ENCODE measurements around the gene SLC39A10. TPM values are rescaled to one million over a fixed set of nuclear protein-coding genes. Genes with fewer than 3 reads are reported as not detected.

The SLC39A10 gene
- total and polyA plus RNA-seq, 2 donors (not counting 1 experiment from before 2014, with no cell fraction given) = 18.6 to 99.3 TPM

DNA sequence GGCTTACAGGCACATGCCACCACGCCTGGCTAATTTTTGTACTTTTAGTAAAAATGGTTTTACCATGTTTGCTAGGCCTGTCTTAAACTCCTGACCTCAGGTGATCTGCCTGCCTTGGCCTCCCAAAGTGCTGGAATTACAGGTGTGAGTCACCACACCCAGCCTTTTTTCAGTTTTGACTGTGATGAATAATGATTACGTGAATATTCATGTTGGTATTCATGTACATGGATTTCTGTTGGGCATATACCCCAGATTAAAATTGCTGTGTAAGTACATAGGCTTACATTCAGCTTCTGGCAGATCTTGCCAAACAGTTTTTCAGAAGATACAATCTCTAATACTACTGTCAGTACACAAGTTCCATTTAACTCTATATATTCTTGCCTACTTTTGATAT, 20.9 kb downstream of the SLC39A10 start:
- H3K9ac ChIP-seq (ENCODE audit: low read length) = no peak overlapping the region
- ChIA-PET POLR2A (no interaction called here), CTCF (interaction anchor here (1.0 to 1.4 kb wide), 2 partner anchors 12 to 180 kb away, joined by 3 read pairs; no protein-coding TSS in a partner anchor)
- intact Hi-C loops (cut with micrococcal nuclease) = no loop called here
- DNase-seq (no peak), ATAC-seq (ENCODE audit: low read depth) (no peak)
- H3K27me3 ChIP-seq (replicated peaks in 1 of 4; ENCODE audit: control extremely low read depth in 1 of 4, control insufficient read depth in 3 of 4, insufficient read depth in 4 of 4, low read length in 3 of 4) = no peaks in the 10 kb centered on the region
- peaks cover 9 to 14% of the 10 kb centered on the region in 2 experiments for H3K36me3 ChIP-seq (replicated peaks in 1 of 2; ENCODE audit: control extremely low read depth in 1 of 2, control insufficient read depth in 1 of 2, extremely low read depth in 1 of 2, insufficient read depth in 2 of 2, low read length in 1 of 2)
- H3K4me3 ChIP-seq (ENCODE audit: control extremely low read depth in 1 of 5, extremely low read depth in 1 of 5, insufficient read depth in 1 of 5, low read depth in 2 of 5, low read length in 4 of 5) = no peak overlapping the region
- TF ChIP-seq EZH2 (IDR thresholded peaks at IDR 0.05; ENCODE audit: borderline replicate concordance, insufficient read depth, low read depth, low read length, poor library complexity, severe bottlenecking) = no peak
- no peak for TF ChIP-seq CTCF (IDR thresholded peaks at IDR 0.05)
- no peak overlapping the region for H3K4me3 Mint-ChIP-seq
- peaks cover 7% of the 10 kb centered on the region for H4K20me1 ChIP-seq (ENCODE audit: control insufficient read depth, insufficient read depth, low read length, poor library complexity, severe bottlenecking)
- H3K4me1 ChIP-seq (ENCODE audit: control insufficient read depth in 2 of 2, insufficient read depth in 2 of 2, low read length in 2 of 2) = no peaks in the 10 kb centered on the region
- H3K27ac ChIP-seq (ENCODE audit: low read length in 2 of 2) = no peak overlapping the region
- H2AFZ ChIP-seq (ENCODE audit: insufficient read depth, low read depth, low read length, poor library complexity, severe bottlenecking) = no peak overlapping the region
- no peaks in the 10 kb centered on the region for H3K27me3 Mint-ChIP-seq
- H3K9me3 ChIP-seq (ENCODE audit: control extremely low read depth in 1 of 3, control insufficient read depth in 2 of 3, insufficient read depth in 1 of 3, low read length in 2 of 3) = no peaks in the 10 kb centered on the region
- H3K79me2 ChIP-seq (ENCODE audit: control insufficient read depth, insufficient read depth, low read length) = peaks cover 53% of the 10 kb centered on the region
- no peak overlapping the region for H3K27ac Mint-ChIP-seq
- 100% methylated on average over 1 of the region's 2 CpGs for WGBS (ENCODE audit: insufficient coverage)
- H3K9me3 Mint-ChIP-seq (ENCODE audit: insufficient read depth) = no peaks in the 10 kb centered on the region
- H3K4me2 ChIP-seq (replicated peaks; ENCODE audit: low read depth, low read length, poor library complexity, severe bottlenecking) = no peak overlapping the region
- H3K4me1 Mint-ChIP-seq = peaks cover 17% of the 10 kb centered on the region

DNA sequence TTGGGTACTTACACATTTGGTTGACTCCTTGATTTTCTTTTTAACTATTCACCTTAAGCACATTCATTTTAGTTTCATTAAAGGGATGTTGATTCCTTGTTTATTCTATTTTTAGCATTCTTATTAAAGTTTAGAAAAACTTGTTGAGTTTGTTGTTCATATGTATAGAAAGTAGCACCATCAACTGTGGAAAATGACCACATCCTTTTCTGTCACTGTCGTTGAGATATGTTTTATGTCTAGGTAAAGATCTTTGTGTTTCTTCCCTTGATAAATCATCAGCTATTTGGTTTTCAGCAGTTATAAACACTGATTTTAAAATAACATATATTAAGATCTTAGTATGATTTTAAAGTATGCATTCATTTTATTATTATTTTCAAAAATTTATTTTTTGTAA, 25.1 kb downstream of the SLC39A10 start:
- no peaks in the 10 kb centered on the region for H3K27me3 Mint-ChIP-seq
- intact Hi-C loops (cut with micrococcal nuclease) = no loop called here
- Histone ChIP-seq H4K20me1 (ENCODE audit: control insufficient read depth, insufficient read depth, low read length, poor library complexity, severe bottlenecking) (no peaks in the 10 kb centered on the region), H3K4me1 (ENCODE audit: control insufficient read depth in 2 of 2, insufficient read depth in 2 of 2, low read length in 2 of 2) (peaks cover 0 to 5% of the 10 kb centered on the region in 2 donors), H3K4me3 (ENCODE audit: control extremely low read depth in 1 of 5, extremely low read depth in 1 of 5, insufficient read depth in 1 of 5, low read depth in 2 of 5, low read length in 4 of 5) (no peak overlapping the region), H3K79me2 (ENCODE audit: control insufficient read depth, insufficient read depth, low read length) (peaks cover 51% of the 10 kb centered on the region), H3K36me3 (replicated peaks in 1 of 2; ENCODE audit: control extremely low read depth in 1 of 2, control insufficient read depth in 1 of 2, extremely low read depth in 1 of 2, insufficient read depth in 2 of 2, low read length in 1 of 2) (peaks cover 12 to 38% of the 10 kb centered on the region in 2 experiments), H3K4me2 (replicated peaks; ENCODE audit: low read depth, low read length, poor library complexity, severe bottlenecking) (no peak overlapping the region), H3K27ac (ENCODE audit: low read length in 2 of 2) (no peak overlapping the region), H3K9me3 (ENCODE audit: control extremely low read depth in 1 of 3, control insufficient read depth in 2 of 3, insufficient read depth in 1 of 3, low read length in 2 of 3) (no peaks in the 10 kb centered on the region), H2AFZ (ENCODE audit: insufficient read depth, low read depth, low read length, poor library complexity, severe bottlenecking) (no peak overlapping the region), H3K9ac (ENCODE audit: low read length) (no peak overlapping the region), H3K27me3 (replicated peaks in 1 of 4; ENCODE audit: control extremely low read depth in 1 of 4, control insufficient read depth in 3 of 4, insufficient read depth in 4 of 4, low read length in 3 of 4) (no peaks in the 10 kb centered on the region)
- no peaks in the 10 kb centered on the region for H3K9me3 Mint-ChIP-seq (ENCODE audit: insufficient read depth)
- peaks cover 16% of the 10 kb centered on the region for H3K4me1 Mint-ChIP-seq
- no peak overlapping the region for H3K27ac Mint-ChIP-seq
- H3K4me3 Mint-ChIP-seq = no peak overlapping the region
- no peak for DNase-seq
- POLR2A ChIA-PET = no interaction called here
- TF ChIP-seq EZH2 (IDR thresholded peaks at IDR 0.05; ENCODE audit: borderline replicate concordance, insufficient read depth, low read depth, low read length, poor library complexity, severe bottlenecking) (no peak), CTCF (IDR thresholded peaks at IDR 0.05) (no peak)
- no peak for ATAC-seq (ENCODE audit: low read depth)
- no CpG with 5 or more reads among the region's 1 CpG for WGBS (ENCODE audit: insufficient coverage)
- CTCF ChIA-PET = no interaction called here
